GM23338 (cell line): ENCODE measurements around the gene NECTIN1. TPM values are rescaled to one million over a fixed set of nuclear protein-coding genes. Genes with fewer than 3 reads are reported as not detected.

Experiments
- ATAC-seq: fragments of 200-7000 bp; cut with Tn5 transposase; 3 replicates; pipeline ENCODE4 v1.9.1; 2020
- DNase-seq: peaks from one replicate; pipeline ENCODE4 v3.0.0-alpha.2; 2015; ENCODE audit warnings: low spot score
- H2AFZ ChIP-seq: fragments of 200-600 bp; sonication (generic); 2 replicates; pipeline ENCODE4 v1.8.0; 2016; ENCODE audit warnings: antibody characterized with exemption, mild to moderate bottlenecking, moderate library complexity
- H3F3A ChIP-seq: fragments of 200-600 bp; sonication (generic); replicated peaks from 2 replicates; pipeline ENCODE4 v1.8.0; 2017; ENCODE audit warnings: antibody characterized with exemption, mixed run types, low read depth
- H3K27ac ChIP-seq: fragments of 200-600 bp; sonication (generic); 2 replicates; pipeline ENCODE4 v1.6.1; 2016; ENCODE audit warnings: low read depth
- H3K27me3 ChIP-seq: fragments of 200-600 bp; sonication (generic); 2 replicates; pipeline ENCODE4 v1.8.0; 2016; ENCODE audit warnings: mild to moderate bottlenecking, mixed run types, moderate library complexity; ENCODE audit not compliant: insufficient read depth
- H3K36me3 ChIP-seq: fragments of 200-600 bp; sonication (generic); 2 replicates; pipeline ENCODE4 v1.8.0; 2016; ENCODE audit warnings: mild to moderate bottlenecking; ENCODE audit not compliant: insufficient read depth
- H3K4me1 ChIP-seq: fragments of 200-600 bp; sonication (generic); 2 replicates; pipeline ENCODE4 v1.8.0; 2016; ENCODE audit warnings: mild to moderate bottlenecking, moderate library complexity; ENCODE audit not compliant: insufficient read depth
- H3K4me2 ChIP-seq: fragments of 200-600 bp; sonication (generic); 2 replicates; pipeline ENCODE4 v1.7.1; 2017; ENCODE audit warnings: mixed run types
- H3K4me3 ChIP-seq: fragments of 200-600 bp; sonication (generic); 2 replicates; pipeline ENCODE4 v1.6.1; 2016; ENCODE audit warnings: mixed run types
- H3K79me2 ChIP-seq: fragments of 200-600 bp; sonication (generic); replicated peaks from 2 replicates; pipeline ENCODE4 v1.8.0; 2017; ENCODE audit warnings: mild to moderate bottlenecking; ENCODE audit not compliant: insufficient read depth
- H3K9me2 ChIP-seq: fragments of 200-600 bp; sonication (generic); 2 replicates; pipeline ENCODE4 v1.8.0; 2017; ENCODE audit not compliant: insufficient read depth
- H4K20me1 ChIP-seq: fragments of 200-600 bp; sonication (generic); replicated peaks from 2 replicates; pipeline ENCODE4 v1.8.0; 2017; ENCODE audit warnings: mild to moderate bottlenecking; ENCODE audit not compliant: insufficient read depth
- H3K27ac Mint-ChIP-seq: 2 replicates; pipeline ENCODE4 v1.8.0; 2020; ENCODE audit warnings: inconsistent platforms, mild to moderate bottlenecking, moderate library complexity, mixed read lengths
- H3K27me3 Mint-ChIP-seq: 3 replicates; pipeline ENCODE4 v1.8.0; 2022; ENCODE audit warnings: low read depth, mild to moderate bottlenecking, moderate library complexity, mixed read lengths, inconsistent platforms; ENCODE audit not compliant: insufficient read depth, poor library complexity
- H3K36me3 Mint-ChIP-seq: 3 replicates; pipeline ENCODE4 v1.8.0; 2021; ENCODE audit warnings: low read depth, mild to moderate bottlenecking, inconsistent platforms, moderate library complexity, mixed read lengths
- H3K4me1 Mint-ChIP-seq: 3 replicates; pipeline ENCODE4 v1.8.0; 2020; ENCODE audit warnings: mild to moderate bottlenecking, inconsistent platforms, mixed read lengths
- H3K4me3 Mint-ChIP-seq: 3 replicates; pipeline ENCODE4 v1.8.0; 2021; ENCODE audit warnings: moderate library complexity, mild to moderate bottlenecking, inconsistent platforms, mixed read lengths
- H3K9me3 Mint-ChIP-seq: 3 replicates; pipeline ENCODE4 v1.8.0; 2020; ENCODE audit warnings: moderate library complexity, mild to moderate bottlenecking, inconsistent platforms, mixed read lengths
- CREB1 ChIP-seq: fragments of 250-450 bp; sonication (Bioruptor Pico); IDR thresholded peaks from 2 replicates; pipeline ENCODE4 v1.5.0; 2020; ENCODE audit warnings: low read depth, mild to moderate bottlenecking, moderate library complexity
- CTCF ChIP-seq, 2 experiments: fragments of 200-600 bp in 1 of 2; sonication (generic) in 1 of 2; conservative IDR thresholded peaks; 2 replicates each; pipeline versions ENCODE4 v1.5.1 to v1.6.1; 2016 to 2017; ENCODE audit warnings: antibody characterized with exemption in 2 of 2, low read depth in 2 of 2, mild to moderate bottlenecking in 2 of 2, moderate library complexity in 1 of 2
- EZH2 ChIP-seq: fragments of 200-600 bp; sonication (generic); IDR thresholded peaks from one replicate; pipeline ENCODE4 v1.8.0; 2017; ENCODE audit warnings: antibody characterized with exemption, mild to moderate bottlenecking, low read depth; ENCODE audit not compliant: unreplicated experiment
- EZH2phosphoT487 ChIP-seq: fragments of 200-600 bp; sonication (generic); IDR thresholded peaks from one replicate; pipeline ENCODE4 v1.8.1; 2018; ENCODE audit warnings: antibody characterized with exemption; ENCODE audit not compliant: unreplicated experiment
- JUNB ChIP-seq: IDR thresholded peaks from one replicate; pipeline ENCODE4 v1.6.1; 2016; ENCODE audit warnings: antibody characterized with exemption; ENCODE audit not compliant: unreplicated experiment
- POLR2AphosphoS5 ChIP-seq: IDR thresholded peaks from 2 replicates; pipeline ENCODE4 v1.6.1; 2016; ENCODE audit warnings: antibody characterized with exemption, low read depth
- STAT1 ChIP-seq: IDR thresholded peaks from one replicate; pipeline ENCODE4 v1.6.1; 2016; ENCODE audit warnings: antibody characterized with exemption; ENCODE audit not compliant: unreplicated experiment
- ZNF331 ChIP-seq: fragments of 250-450 bp; sonication (Bioruptor Pico); IDR thresholded peaks from 2 replicates; pipeline ENCODE4 v1.5.0; 2020; ENCODE audit warnings: low read depth, mild to moderate bottlenecking, moderate library complexity
- polyA plus RNA-seq: library from polyadenylated mRNA; unstranded; fragments of >200 nt; fragmentation: Nextera tagmentation; extraction: Ambion mirVana; gene quantifications from 2 replicates; pipeline ENCODE4 v1.2.1, GENCODE V29; 2016
- total RNA-seq: library from RNA; depleted of rRNA; stranded (reverse); fragments of >200 nt; shearing (Covaris generic); gene quantifications from 2 replicates; pipeline ENCODE4 v1.2.3, GENCODE V29; 2014

The NECTIN1 gene
- total and polyA plus RNA-seq, 2 experiments from 2014 or later: 18.7 to 56.3 TPM

- ATAC-seq: no peak
- Histone ChIP-seq H3K79me2 (peaks cover 96% of the 10 kb centered on the region), H2AFZ (no peak overlapping the region), H3K9me2 (no peaks in the 10 kb centered on the region), H3K27ac (no peak overlapping the region), H3K4me3 (no peak overlapping the region), H3K4me1 (peaks cover 46% of the 10 kb centered on the region), H3K27me3 (no peaks in the 10 kb centered on the region), H3K36me3 (no peaks in the 10 kb centered on the region), H4K20me1 (peaks cover 83% of the 10 kb centered on the region), H3F3A (no peaks in the 10 kb centered on the region), H3K4me2 (peak overlapping the region; percentile 20; the same call in 1 of the 2 replicates)
- Mint-ChIP-seq H3K9me3 (no peaks in the 10 kb centered on the region), H3K36me3 (peaks cover 14% of the 10 kb centered on the region), H3K27ac (no peak overlapping the region), H3K4me1 (peaks cover 88% of the 10 kb centered on the region), H3K27me3 (peaks cover 17% of the 10 kb centered on the region), H3K4me3 (no peak overlapping the region)
- DNase-seq: no peak
- TF ChIP-seq CTCF (conservative IDR thresholded peaks at IDR 0.05; ENCODE audit: low read depth in 2 of 2) (peak; percentile 7 to 29; a peak in 2 of 4 replicates), ZNF331 (CRISPR knock-in tag) (no peak)
These were observed 12.2 kb downstream of the NECTIN1 start for GRCh38 chr11:119716582-119717498.

GRCh38 chr11:119714590-119714989 is 14.4 kb downstream of the NECTIN1 start:
- peaks cover 20% of the 10 kb centered on the region for H3K27me3 Mint-ChIP-seq
- H3K4me3 Mint-ChIP-seq: no peak overlapping the region
- Histone ChIP-seq H3K4me3 (no peak overlapping the region), H3K79me2 (peaks cover 96% of the 10 kb centered on the region), H4K20me1 (peaks cover 91% of the 10 kb centered on the region), H3K4me1 (peaks cover 30% of the 10 kb centered on the region), H3K4me2 (no peak overlapping the region), H3F3A (no peaks in the 10 kb centered on the region), H3K27me3 (no peaks in the 10 kb centered on the region), H3K36me3 (no peaks in the 10 kb centered on the region), H3K27ac (no peak overlapping the region), H2AFZ (no peak overlapping the region), H3K9me2 (no peaks in the 10 kb centered on the region)
- H3K36me3 Mint-ChIP-seq: peaks cover 11% of the 10 kb centered on the region
- H3K9me3 Mint-ChIP-seq: no peaks in the 10 kb centered on the region
- DNase-seq (no peak), ATAC-seq (no peak)
- H3K27ac Mint-ChIP-seq: no peak overlapping the region; the same call in 1 of the 2 replicates
- no peak for TF ChIP-seq JUNB
- no peak for TF ChIP-seq POLR2AphosphoS5
- TF ChIP-seq EZH2: no peak
- H3K4me1 Mint-ChIP-seq: peaks cover 86% of the 10 kb centered on the region

GRCh38 chr11:119714189-119714588 is 14.8 kb downstream of the NECTIN1 start:
- no peak overlapping the region for H3K4me3 ChIP-seq
- H3K79me2 ChIP-seq: peaks cover 96% of the 10 kb centered on the region
- no peak overlapping the region for H3K27ac ChIP-seq
- H2AFZ ChIP-seq: no peak overlapping the region
- Mint-ChIP-seq H3K36me3 (peaks cover 7% of the 10 kb centered on the region), H3K9me3 (no peaks in the 10 kb centered on the region), H3K4me1 (peaks cover 86% of the 10 kb centered on the region), H3K4me3 (no peak overlapping the region), H3K27me3 (peaks cover 22% of the 10 kb centered on the region), H3K27ac (no peak overlapping the region)
- TF ChIP-seq ZNF331 (CRISPR knock-in tag): no peak
- no peak for TF ChIP-seq STAT1
- no peak for TF ChIP-seq CREB1 (CRISPR knock-in tag)
- no peak for TF ChIP-seq POLR2AphosphoS5
- TF ChIP-seq EZH2: no peak
- TF ChIP-seq JUNB: no peak
- TF ChIP-seq EZH2phosphoT487: no peak
- DNase-seq (no peak), ATAC-seq (no peak)
- no peaks in the 10 kb centered on the region for H3F3A ChIP-seq
- H3K9me2 ChIP-seq: no peaks in the 10 kb centered on the region
- peaks cover 91% of the 10 kb centered on the region for H4K20me1 ChIP-seq
- no peak overlapping the region for H3K4me2 ChIP-seq
- H3K36me3 ChIP-seq: no peaks in the 10 kb centered on the region
- no peaks in the 10 kb centered on the region for H3K27me3 ChIP-seq
- peaks cover 32% of the 10 kb centered on the region for H3K4me1 ChIP-seq
